HG03457 (cell line): ENCODE results near the gene STK17B.

Experiments
- ATAC-seq: cut with Tn5 transposase; IDR thresholded peaks from one replicate; pipeline ENCODE4 v1.9.1; 2021; ENCODE audit warnings: moderate number of reproducible peaks; ENCODE audit not compliant: unreplicated experiment

Gene STK17B

DNA sequence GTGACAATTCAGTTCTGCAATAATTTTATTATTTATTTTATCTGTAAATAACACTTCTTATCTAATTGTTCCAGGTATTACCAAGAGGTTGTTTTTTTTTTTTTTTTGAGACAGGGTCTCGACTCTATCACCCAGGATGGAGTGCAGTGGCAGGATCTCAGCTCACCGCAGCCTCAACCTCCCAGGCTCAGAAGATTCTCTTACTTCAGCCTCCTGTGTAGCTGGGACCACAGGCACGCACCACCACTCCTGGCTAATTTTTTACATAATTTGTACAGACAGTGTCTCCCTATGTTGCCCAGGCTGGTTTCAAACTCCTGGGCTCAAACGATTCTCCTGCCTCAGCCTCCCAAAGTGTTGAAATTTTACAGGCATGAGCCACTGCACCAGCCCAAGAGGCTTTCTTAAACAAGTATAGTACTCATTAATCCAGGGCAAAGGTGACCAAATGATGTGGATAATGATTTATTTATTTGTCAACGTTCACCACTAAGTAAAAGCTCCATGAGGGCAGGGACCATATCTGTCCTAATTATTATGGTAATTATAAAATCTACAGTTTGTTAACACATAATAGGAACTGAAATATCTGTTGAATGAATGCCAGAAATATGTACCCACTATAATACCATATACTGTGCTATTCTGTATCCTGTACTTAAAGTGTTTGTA, 12.0 kb downstream of the STK17B start:
- no peak for ATAC-seq

DNA sequence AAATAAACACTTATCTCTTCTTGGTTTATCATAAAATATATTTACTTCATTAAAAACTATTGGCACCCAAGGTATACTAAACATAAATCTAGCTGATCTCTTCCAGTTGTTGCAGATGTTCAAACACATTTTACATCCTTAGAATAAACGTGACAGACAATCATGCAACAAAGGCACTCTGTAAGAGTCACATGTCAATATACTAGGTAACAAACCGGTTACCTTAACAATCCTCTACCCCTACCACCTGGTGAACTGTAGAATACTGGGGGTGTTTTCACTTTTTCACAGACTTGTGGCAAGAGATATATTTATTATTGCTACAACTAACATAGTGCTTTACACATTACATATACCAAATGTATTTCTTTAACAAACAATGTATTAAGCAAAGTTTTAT, 15.8 kb downstream of the STK17B start:
- ATAC-seq: no peak

- ATAC-seq: no peak
Observed at GRCh38 chr2:196153480-196153879, 17.9 kb downstream of the STK17B start.

GRCh38 chr2:196149948-196150347, 21.4 kb downstream of the STK17B start:
- ATAC-seq: no peak

DNA sequence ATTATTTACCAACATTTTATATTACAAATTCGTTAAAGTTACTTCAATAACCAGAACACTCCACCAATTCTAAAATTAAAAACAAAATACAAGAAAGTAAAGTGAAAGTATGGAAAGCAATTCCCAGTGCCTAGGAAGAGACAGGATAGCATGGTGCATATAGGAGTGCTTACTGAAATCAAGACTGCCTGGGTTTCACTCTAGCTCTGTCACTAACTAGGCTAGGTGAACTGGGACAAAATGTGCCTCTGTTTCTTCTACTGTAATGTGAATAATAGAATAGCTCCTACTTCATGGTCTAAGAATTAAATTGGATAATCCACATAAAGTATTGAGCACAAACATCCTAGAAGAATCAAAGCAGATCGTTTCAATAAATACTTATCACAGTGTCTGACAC, 22.6 kb downstream of the STK17B start:
- no peak for ATAC-seq

- ATAC-seq: no peak
Observed at GRCh38 chr2:196145256-196145655, 26.1 kb downstream of the STK17B start.

GRCh38 chr2:196144513-196145126, 26.8 kb downstream of the STK17B start:
- no peak for ATAC-seq

DNA sequence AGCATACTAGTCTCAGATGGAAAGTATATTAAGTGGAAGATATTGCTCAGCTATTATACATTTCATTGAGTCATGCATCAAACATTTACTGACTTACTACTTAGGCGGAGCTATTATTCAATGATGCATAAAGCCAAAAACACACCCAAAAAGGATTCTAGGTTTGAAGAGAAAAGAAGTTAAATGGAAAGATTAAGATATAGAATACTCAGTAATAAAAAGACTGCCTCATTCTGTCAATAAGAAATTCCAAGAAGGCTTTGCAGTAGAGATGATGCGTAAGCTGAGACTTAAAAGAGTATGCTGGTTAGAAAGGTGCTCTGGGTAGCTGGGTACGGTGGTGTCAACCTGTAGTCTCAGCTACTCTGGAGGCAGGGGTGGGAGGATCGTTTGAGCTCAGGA, 27.6 kb downstream of the STK17B start:
- ATAC-seq: no peak

DNA sequence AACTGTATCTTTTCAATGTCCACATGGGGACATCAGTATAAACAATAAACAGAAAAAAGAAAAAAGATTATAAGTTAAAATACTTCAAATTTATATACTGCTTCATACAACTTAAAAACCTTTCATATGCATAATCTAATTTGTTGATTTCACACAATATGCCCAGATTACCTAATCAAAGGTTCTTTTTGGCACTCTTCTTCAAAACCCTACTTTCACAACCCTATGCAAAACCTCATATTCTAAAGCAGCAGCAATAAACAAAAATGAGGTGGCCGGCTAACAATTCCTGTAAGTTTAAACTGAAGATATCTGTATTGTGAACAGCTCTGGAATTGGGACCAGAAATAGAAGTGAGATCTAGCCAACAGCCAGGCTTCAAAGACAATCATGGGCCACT, 28.6 kb downstream of the STK17B start:
- ATAC-seq: no peak

GRCh38 chr2:196140213-196140612, 31.2 kb downstream of the STK17B start:
- ATAC-seq: no peak

DNA sequence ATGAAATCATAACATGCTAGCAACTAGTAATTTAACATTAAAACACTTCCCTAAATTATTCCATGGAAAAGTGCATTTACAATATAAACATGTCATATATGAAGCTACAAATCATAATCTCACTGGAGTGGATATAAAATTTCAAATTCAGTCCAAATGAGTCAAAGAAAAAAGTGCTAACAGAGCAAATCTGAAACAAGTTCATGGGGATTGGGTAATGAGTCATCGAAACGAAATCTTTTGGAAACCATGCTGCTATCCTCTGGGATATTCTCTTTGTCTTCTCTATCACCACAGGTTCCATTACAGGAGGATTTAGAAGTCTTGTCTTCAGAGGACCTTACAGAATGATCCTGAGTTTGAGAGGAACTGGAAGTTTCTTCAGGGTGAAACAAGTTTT, 34.1 kb downstream of the STK17B start:
- no peak for ATAC-seq

DNA sequence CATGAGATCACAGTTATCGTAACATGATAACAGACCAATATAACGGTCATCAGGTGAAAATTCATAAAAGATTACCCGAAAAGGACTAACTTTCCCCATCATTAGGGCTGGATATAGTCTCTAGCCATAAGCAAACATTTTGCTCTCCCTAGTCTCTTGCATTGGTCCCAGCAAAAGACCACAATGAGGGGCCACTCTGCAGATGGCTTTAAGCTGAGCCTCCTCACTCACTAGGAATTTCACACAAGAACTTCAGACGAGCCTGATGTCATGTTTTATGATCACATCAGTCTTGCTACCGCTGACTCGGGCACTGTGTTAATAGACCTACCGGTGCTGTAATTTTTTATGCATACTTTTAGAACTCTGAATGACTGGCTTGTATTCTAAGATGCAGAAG, 35.2 kb downstream of the STK17B start:
- no peak for ATAC-seq

GRCh38 chr2:196131949-196132925, 39.1 kb downstream of the STK17B start:
- no peak for ATAC-seq

- ATAC-seq: no peak
Observed at GRCh38 chr2:196131384-196131937, 39.9 kb downstream of the STK17B start.

- no peak for ATAC-seq
Observed at GRCh38 chr2:196130039-196130825, 41.1 kb downstream of the STK17B start.

DNA sequence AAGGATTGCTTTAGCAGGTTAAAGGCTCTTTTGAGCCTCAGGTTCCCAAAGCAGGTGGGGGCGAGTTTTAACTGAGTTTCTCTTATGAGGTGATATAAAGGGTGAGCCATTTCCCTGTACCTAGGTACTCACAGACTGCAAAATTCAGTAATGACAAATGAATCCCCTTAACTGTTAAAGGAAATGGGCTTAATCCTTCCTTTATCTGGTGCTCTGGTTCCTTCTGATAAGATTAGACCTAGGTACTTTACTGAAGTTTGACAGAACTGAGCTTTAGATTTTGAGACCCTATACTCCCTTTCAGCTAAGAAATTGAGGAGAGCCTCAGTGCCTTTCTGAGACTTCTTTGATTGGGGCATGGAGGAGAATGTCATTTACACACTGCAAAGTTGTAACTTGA, 42.6 kb downstream of the STK17B start:
- no peak for ATAC-seq

- ATAC-seq: no peak
Observed at GRCh38 chr2:196125596-196125995, 45.8 kb downstream of the STK17B start.

DNA sequence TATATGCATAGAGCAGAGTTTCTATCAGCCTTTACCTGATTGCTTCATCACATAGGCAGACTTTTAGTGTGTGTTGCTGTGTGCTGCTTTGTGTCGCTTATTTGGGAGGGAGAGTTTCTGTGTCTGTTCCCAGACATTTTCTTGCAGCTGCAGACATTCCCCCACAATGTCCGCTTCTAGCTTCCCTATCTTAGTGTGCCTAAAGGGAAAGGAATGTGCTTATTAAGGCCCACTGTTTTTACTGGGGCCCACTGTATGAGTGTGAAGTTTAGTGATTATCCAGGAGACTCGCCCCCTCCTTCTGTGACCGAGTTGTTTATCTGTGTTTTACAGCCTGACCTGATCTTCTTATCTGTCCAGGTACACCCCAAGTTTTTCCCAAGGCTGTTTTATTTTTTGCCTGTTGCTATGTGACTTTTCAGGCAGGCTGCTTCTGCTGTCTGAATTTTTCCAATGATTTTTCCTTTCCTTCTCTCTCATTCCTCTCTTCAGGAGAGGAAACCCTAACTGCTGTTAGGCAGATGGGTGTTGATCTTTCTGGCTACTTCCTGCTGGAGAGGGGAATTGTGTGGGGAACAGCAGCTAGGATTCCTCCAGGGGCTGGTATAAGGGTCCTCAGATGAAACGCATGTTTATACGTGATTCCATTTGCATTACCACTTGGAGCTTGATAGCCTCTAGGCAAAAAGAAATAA, 47.6 kb downstream of the STK17B start:
- no peak for ATAC-seq

- ATAC-seq: no peak
Observed at GRCh38 chr2:196119926-196120325, 51.5 kb downstream of the STK17B start.

DNA sequence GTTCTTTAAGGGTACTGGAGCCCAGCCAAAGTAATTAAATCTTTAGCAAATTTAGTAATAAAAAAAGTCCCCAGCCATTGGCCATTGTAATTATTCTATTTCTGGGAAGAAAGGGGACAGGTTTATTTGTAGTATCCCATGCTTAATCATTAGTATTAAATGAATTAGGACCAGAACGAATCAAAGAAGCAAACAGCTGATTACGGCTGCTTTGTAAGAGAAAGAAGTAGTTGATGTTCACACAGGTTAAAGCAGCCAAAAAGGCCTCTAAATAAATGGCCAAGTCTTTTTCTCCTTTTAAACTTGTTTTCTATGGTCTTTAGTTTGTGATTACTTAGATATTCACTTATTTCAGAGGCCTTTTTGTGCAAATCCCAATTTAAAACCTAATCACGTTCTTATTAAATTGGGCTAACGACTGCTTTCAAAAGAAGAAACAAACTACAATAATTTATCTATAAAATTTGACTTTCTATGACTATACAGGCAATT, 54.1 kb downstream of the STK17B start:
- ATAC-seq: no peak
